ENCODE results near the gene MECP2. TPM values are rescaled to one million over a fixed set of nuclear protein-coding genes. Genes with fewer than 3 reads are reported as not detected.
A peak's percentile ranks its signal among the peaks of the same experiment; 100 is the strongest.

MECP2 gene
- total and polyA plus RNA-seq, 7 donors: 27.6 to 54.4 (median 35.5) TPM

DNA sequence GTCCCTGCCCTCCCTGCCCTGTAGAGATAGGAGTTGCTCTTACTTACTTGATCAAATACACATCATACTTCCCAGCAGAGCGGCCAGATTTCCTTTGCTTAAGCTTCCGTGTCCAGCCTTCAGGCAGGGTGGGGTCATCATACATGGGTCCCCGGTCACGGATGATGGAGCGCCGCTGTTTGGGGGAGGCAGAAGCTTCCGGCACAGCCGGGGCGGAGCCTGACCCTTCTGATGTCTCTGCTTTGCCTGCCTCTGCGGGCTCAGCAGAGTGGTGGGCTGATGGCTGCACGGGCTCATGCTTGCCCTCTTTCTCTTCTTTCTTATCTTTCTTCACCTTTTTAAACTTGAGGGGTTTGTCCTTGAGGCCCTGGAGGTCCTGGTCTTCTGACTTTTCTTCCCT lies 65.4 kb downstream of the MECP2 start:
- H3K9me3 ChIP-seq: no peaks in the 10 kb centered on the region
- TF ChIP-seq, protein P1, sequence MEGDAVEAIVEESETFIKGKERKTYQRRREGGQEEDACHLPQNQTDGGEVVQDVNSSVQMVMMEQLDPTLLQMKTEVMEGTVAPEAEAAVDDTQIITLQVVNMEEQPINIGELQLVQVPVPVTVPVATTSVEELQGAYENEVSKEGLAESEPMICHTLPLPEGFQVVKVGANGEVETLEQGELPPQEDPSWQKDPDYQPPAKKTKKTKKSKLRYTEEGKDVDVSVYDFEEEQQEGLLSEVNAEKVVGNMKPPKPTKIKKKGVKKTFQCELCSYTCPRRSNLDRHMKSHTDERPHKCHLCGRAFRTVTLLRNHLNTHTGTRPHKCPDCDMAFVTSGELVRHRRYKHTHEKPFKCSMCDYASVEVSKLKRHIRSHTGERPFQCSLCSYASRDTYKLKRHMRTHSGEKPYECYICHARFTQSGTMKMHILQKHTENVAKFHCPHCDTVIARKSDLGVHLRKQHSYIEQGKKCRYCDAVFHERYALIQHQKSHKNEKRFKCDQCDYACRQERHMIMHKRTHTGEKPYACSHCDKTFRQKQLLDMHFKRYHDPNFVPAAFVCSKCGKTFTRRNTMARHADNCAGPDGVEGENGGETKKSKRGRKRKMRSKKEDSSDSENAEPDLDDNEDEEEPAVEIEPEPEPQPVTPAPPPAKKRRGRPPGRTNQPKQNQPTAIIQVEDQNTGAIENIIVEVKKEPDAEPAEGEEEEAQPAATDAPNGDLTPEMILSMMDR (IDR thresholded peaks at IDR 0.05): no peak
- H3K4me3 ChIP-seq: no peak overlapping the region
- peaks cover 0 to 13% (median 0%) of the 10 kb centered on the region in 3 donors for H3K27me3 ChIP-seq (ENCODE audit: insufficient read depth in 3 of 3, low read length in 2 of 3)
- WGBS, 3 donors: 85 to 90% (median 88%) methylated on average over 9 to 11 of the region's 11 CpGs
- H3K27ac ChIP-seq: no peak overlapping the region
- peaks cover 3 to 24% of the 10 kb centered on the region in 2 donors for H3K36me3 ChIP-seq (ENCODE audit: insufficient read depth in 1 of 2, low read depth in 1 of 2)
- ATAC-seq (no peak), DNase-seq (no peak)
- no peaks in the 10 kb centered on the region for H3K4me1 ChIP-seq
- intact Hi-C loops (cut with DNase I): no loop called here

DNA sequence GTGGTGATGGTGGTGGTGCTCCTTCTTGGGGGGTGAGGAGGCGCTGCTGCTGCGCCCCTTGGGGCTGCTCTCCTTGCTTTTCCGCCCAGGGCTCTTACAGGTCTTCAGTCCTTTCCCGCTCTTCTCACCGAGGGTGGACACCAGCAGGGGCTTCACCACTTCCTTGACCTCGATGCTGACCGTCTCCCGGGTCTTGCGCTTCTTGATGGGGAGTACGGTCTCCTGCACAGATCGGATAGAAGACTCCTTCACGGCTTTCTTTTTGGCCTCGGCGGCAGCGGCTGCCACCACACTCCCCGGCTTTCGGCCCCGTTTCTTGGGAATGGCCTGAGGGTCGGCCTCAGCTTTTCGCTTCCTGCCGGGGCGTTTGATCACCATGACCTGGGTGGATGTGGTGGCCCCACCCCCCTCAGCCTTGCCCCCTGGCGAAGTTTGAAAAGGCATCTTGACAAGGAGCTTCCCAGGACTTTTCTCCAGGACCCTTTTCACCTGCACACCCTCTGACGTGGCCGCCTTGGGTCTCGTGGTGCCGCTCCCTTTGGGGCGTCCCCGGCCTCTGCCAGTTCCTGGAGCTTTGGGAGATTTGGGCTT lies 66.7 kb downstream of the MECP2 start:
- Histone ChIP-seq H3K4me1 (no peaks in the 10 kb centered on the region), H3K4me3 (no peak overlapping the region), H3K27me3 (ENCODE audit: insufficient read depth in 3 of 3, low read length in 2 of 3) (peaks cover 0 to 23% (median 0%) of the 10 kb centered on the region in 3 donors), H3K27ac (no peak overlapping the region), H3K9me3 (no peaks in the 10 kb centered on the region), H3K36me3 (ENCODE audit: insufficient read depth in 1 of 2, low read depth in 1 of 2) (peaks cover 3 to 26% of the 10 kb centered on the region in 2 donors)
- no peak for DNase-seq
- intact Hi-C loops (cut with DNase I): no loop called here
- TF ChIP-seq, protein P1 (IDR thresholded peaks at IDR 0.05): no peak
- 87 to 92% (median 91%) methylated on average over 25 to 29 of the region's 29 CpGs for WGBS, 3 donors
- no peak for ATAC-seq

DNA sequence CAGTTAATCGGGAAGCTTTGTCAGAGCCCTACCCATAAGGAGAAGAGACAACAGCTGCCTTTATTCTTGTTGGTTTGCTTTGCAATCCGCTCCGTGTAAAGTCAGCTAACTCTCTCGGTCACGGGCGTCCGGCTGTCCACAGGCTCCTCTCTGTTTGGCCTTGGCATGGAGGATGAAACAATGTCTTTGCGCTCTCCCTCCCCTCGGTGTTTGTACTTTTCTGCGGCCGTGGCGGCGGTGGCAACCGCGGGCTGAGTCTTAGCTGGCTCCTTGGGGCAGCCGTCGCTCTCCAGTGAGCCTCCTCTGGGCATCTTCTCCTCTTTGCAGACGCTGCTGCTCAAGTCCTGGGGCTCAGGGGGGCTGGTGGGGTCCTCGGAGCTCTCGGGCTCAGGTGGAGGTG lies 67.3 kb downstream of the MECP2 start:
- Histone ChIP-seq H3K4me3 (no peak overlapping the region), H3K27me3 (ENCODE audit: insufficient read depth in 3 of 3, low read length in 2 of 3) (peaks cover 0 to 23% (median 0%) of the 10 kb centered on the region in 3 donors), H3K27ac (no peak overlapping the region), H3K36me3 (ENCODE audit: insufficient read depth in 1 of 2, low read depth in 1 of 2) (peaks cover 3 to 26% of the 10 kb centered on the region in 2 donors), H3K9me3 (no peaks in the 10 kb centered on the region), H3K4me1 (no peaks in the 10 kb centered on the region)
- no peak for ATAC-seq
- TF ChIP-seq, protein P1 (IDR thresholded peaks at IDR 0.05): no peak
- intact Hi-C loops (cut with DNase I): no loop called here
- DNase-seq: no peak
- 57 to 80% (median 67%) methylated on average over 12 to 20 of the region's 20 CpGs for WGBS, 3 donors

DNA sequence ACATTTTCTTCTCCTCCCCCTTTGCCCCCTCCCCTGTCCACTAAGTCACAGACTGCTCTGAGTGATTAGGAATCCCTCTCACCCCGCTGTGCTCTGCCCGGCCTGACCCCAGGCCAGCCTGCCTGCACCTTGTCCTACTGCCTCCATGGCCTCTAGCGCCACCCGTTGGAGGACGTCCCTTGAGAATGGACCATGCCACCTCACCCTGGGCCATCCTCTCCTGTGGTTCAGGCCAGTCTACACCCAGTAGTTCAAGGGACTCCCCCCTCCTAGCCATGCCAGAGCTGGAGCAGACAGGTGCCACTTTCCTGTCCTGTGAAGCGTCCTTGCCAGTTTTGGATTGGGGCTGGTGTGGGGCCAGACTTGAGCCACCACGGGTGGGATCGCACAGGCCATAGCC lies 68.1 kb downstream of the MECP2 start:
- no peaks in the 10 kb centered on the region for H3K9me3 ChIP-seq
- H3K27ac ChIP-seq: no peak overlapping the region
- H3K4me1 ChIP-seq: no peaks in the 10 kb centered on the region
- peaks cover 0 to 23% (median 0%) of the 10 kb centered on the region in 3 donors for H3K27me3 ChIP-seq (ENCODE audit: insufficient read depth in 3 of 3, low read length in 2 of 3)
- intact Hi-C loops (cut with DNase I): no loop called here
- TF ChIP-seq, protein P1 (IDR thresholded peaks at IDR 0.05): no peak
- WGBS, 3 donors: 65 to 81% (median 72%) methylated on average over 8 of the region's 8 CpGs
- DNase-seq (no peak), ATAC-seq (peak in 2 of 4 donors; percentile 23 to 38)
- H3K4me3 ChIP-seq: no peak overlapping the region
- H3K36me3 ChIP-seq (ENCODE audit: insufficient read depth in 1 of 2, low read depth in 1 of 2): peaks cover 3 to 26% of the 10 kb centered on the region in 2 donors

Data from psoas muscle (tissue), 8 donors.